GM18867 (cell line): ENCODE data around the gene NEDD8.
A peak's percentile ranks its signal among the peaks of the same experiment; 100 is the strongest.

Source experiments
- ATAC-seq: cut with Tn5 transposase; IDR thresholded peaks from one replicate; pipeline ENCODE4 v1.9.1; 2021; ENCODE audit warnings: mild to moderate bottlenecking, moderate library complexity; ENCODE audit not compliant: unreplicated experiment

NEDD8 gene

DNA sequence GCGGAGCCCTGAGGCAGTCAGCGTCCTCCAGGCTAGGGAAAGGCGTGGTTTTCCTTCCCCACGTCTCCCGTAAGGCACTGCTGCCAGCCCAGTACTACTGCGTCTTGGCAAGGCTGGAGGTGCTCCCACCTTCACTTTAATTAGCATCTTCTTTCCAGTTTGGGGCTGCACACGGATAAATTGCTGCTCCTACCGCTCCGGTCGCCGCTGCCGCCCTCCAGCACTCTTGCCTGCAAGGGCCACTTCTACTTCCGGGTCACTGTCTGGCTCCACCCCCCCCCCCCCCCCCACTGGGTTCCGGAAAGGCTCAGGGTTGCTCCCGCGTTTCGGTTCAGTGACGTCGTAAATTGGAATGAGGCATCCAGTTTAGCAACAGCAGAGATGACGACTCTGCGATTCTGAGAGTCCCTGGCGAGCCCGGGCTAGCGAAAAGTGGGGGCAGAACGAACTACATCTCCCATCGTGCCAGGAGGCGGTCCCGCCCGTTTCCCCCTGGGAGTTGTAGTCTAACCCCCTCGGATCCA is at the start of gene NEDD8:
NEDD8 (minus strand) TSS at position 247 of the 524 bp plus-strand sequence; CDS start at position 147, 100 bp downstream.
- ATAC-seq = peak; percentile 72

DNA sequence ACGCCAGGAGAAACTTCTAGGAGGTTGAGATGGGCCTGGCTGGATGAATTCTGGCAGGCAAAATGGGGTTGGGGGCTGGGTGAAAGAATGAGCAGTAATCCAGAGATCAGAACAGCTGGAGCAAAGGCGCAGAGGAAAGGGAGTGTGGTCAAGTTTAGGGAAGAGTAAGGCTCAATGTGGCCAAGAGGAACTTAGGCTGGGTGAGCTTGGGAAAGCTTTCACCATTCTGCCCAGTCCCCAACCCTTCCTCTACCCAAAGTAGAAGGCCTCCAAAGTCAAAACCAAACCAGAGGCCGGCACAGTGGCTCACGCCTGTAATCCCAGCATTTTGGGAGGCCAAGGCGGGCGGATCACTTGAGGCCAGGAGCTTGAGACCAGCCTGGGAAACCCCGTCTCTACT is 49.5 kb upstream of the NEDD8 start:
- ATAC-seq = no peak

DNA sequence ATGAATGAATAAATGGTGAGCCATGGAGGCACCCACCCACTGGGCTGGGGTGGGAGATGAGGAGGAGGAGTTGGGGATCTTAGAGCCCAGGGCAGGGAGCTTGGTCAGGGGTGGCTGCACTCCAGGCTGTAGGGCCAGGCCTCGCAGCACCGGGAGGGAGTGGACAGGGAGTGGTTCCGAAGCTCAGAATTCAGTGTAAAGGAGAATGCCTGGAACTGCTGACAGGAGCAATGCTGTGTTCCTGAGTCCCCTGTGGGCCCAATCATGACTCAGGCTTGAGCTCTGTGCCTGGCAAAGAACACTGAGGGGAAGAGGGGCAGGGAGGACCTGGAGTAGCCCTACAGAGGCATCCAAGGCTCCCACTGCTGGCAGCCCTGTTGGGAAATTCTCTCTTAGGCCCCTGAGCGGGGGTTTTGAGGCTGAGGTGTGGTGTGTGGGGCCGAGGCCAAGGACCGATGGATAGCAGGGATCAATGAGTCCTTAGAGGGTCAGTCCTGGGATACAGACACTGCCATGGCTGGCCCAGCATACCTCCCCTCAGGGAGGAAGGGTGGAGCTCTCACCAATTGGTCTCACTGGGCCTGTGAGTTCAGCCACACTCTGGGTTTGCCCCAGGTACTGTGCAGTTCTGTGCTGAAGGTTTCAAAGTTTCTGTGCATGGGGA is 48.8 kb upstream of the NEDD8 start:
- ATAC-seq = no peak

GRCh38 chr14:24279301-24280186 is 47.4 kb upstream of the NEDD8 start:
- ATAC-seq = peak; percentile 52

- ATAC-seq = no peak
Observed at GRCh38 chr14:24278424-24278823, 46.3 kb upstream of the NEDD8 start.

DNA sequence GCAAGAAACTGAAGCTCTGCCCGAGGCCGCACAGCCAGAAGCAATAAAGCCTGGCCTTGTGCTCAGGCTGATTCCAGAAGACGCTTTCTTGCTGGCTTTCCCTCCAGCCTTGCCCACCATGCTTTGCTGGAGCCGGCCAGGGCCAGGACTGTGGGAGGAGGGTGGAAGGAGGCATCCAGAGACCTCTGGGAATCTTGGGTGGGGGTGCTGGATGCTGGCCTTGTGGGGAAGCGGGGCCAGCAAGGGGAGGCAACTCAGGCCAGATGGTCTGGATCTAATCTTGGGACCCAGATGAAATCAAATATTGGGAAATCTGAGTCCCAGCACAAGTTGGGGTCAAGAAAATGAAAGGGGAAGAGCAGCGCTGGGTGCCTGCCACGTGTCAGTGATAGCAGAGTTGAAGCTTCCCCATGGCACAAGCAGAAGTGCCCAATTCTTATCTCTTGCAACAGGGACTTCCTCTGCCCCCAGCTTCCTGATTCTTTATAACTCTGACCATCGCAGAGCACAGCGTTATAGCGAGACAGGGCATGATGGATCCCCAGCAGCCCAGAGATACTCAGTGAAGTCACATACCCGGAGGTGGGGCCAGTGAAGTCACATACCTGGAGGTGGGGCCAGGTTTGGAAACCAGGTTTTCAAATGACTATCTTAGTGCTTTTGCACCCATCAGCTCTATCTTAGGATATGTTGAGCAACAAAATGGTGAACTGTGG is 45.6 kb upstream of the NEDD8 start:
- ATAC-seq = no peak

DNA sequence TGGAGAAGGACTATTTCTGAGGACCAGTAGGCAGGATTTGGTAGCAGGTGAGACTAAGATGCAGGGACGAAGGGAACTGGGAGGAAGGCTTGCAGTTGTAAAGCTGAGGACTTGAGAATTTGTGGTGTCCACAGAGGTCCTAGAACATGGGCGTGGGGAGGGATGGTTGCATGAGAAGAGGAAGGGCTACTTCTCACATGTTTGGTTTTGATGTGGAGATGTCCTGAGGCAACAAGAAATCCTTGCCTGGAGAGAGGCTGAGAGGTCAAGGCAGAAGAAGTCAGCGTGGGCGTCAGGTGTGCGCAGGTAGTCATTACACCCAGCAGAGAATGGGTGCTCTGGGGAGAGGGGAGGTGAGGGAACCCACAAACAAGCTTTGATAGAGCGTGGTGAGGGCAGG is 44.9 kb upstream of the NEDD8 start:
- ATAC-seq = no peak

GRCh38 chr14:24274101-24274543 is 42.0 kb upstream of the NEDD8 start:
- ATAC-seq = peak; percentile 31

DNA sequence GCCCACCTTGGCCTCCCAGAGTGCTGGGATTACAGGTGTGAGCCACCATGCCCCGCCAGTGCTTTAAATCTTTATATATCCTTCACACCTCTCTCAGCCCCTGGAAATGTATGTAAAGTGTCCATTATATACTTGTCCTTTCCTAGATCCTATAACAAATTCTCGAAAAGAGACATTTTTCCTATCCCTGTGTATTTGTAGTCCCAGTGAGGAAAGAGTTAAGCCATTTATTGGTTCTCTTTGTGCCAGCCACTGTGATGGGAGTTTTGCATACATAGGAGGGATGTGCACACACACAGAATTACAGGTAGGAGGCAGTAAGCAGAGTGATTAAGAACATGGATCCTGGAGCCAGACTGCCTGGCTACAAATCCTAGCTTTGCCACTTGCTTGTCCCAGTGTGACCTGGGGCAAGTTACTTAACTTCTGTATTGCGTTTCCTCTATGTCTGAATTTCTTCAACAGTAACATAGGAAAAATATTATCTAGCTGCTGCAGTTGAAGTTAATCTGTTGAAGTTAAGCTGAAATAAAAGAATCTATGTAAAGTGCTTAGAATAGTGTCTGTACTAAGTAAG is 41.3 kb upstream of the NEDD8 start:
- no peak for ATAC-seq

DNA sequence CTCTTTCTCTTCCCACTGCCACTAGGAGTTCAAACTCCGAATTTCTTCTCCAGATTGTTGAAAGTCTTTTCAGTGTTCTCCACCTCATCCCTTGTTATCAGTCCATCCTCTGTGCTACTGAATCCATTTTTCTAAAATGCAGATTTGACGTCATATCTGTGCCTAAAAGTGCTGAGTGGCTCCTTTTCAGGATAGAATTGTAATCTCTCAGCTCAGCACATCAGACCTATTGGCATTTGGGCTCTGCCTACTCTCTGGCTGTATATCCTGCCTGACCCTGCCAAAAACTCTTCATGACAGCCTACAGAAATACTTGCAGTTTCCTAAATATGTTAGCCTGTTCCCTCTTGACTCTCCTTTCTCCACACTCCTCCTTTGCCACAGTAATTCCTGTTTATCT is 40.3 kb upstream of the NEDD8 start:
- ATAC-seq = no peak

GRCh38 chr14:24271834-24272263 is 39.7 kb upstream of the NEDD8 start:
- no peak for ATAC-seq

DNA sequence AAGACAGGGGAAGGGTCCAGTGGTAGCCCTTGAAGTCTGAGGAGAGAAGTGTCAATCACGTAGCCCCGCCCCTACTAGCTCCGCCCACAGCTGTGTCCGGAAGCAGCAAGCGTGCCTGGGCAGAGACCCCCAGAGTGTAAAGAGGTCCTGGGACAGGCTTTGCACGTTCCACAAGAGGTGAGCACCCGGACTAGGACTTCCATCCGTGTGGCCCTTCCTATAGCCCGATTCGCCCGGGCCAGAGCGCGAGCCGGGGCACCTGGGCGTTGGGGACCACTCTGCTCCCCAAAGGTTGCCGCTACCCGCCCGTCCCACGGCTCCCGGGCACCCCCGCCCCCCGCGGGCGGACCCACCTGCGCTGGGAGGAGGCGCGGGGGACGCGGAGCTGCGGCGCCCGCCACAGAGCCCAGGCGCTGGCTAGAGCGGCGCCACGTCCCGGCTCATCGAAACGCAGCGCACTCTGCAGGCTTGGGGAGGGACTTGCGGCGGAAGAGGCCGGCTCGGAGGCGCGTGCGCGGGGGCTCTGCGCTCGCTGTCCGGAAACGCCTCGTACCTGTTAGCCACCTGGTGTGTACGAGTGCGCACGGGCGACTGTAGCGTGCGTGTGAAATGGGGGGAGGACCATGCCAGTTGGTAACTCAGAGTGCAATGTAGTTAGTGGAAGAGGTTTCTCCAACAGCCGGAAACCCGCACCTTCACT is 39.1 kb upstream of the NEDD8 start, which contains the start of gene RABGGTA:
RABGGTA (minus strand) TSS at position 464 of the 700 bp plus-strand sequence. CDS start 482 bp downstream, outside the sequence.
- peak; percentile 89 for ATAC-seq

DNA sequence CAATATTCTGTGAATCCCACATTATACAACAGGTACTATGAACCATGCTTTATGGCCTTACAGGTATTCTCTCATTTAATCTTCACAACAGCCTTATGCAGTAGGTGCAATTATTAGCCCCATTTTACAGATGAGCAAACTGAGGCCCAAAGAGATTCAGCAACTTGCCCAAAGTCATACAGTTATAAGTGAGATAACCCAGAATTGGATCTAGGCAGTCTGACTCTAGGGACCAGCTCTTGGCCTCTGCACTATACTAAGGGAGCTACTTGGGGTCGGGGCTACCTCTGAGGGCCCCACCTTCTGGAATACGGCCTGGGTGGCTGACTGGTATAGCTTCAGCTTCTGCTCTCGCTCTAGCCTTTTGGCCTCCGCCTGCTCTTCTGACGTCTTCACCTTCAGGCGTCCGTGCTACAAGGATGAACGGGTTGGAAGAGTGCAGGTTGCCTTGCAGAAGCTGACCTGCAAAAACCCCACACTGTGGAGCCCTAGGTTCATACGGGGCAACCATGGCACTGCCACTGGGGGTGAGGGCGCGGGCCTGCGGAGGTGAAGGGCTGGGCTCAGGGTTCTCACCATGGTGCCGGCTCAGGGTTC is 38.5 kb upstream of the NEDD8 start:
- no peak for ATAC-seq

GRCh38 chr14:24269910-24270536 is 37.9 kb upstream of the NEDD8 start:
- no peak for ATAC-seq

DNA sequence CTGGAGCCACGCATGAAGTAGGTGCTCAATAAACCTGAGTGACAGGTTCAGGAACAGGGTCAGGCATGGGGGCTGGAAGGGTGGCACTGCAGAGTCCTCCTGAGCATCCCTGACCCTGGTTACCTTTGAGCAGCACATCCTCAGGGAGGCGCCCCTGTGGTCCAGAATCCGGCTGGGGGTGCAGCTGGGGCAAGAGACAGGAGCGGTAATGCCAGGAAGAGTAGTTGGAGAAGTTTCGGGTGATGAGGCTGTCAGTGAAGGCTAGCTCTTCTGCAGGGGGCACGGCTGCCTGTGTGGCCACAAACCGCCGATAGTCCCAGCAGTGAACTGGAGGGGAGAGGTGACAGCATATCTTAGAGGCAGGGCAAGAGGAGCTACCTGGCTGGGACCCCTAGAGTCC is 37.2 kb upstream of the NEDD8 start:
- ATAC-seq = no peak

GRCh38 chr14:24268225-24268624 is 36.1 kb upstream of the NEDD8 start:
- ATAC-seq = no peak

- ATAC-seq = no peak
Observed at GRCh38 chr14:24267516-24267915, 35.3 kb upstream of the NEDD8 start.

- no peak for ATAC-seq
Observed at GRCh38 chr14:24266344-24267244, 34.4 kb upstream of the NEDD8 start.
